ENCODE data around the gene TMEM184B. TPM values are rescaled to one million over a fixed set of nuclear protein-coding genes. Genes with fewer than 3 reads are reported as not detected.

TMEM184B gene
- total RNA-seq, 1 experiment from 2014 or later, result 54.2 TPM

DNA sequence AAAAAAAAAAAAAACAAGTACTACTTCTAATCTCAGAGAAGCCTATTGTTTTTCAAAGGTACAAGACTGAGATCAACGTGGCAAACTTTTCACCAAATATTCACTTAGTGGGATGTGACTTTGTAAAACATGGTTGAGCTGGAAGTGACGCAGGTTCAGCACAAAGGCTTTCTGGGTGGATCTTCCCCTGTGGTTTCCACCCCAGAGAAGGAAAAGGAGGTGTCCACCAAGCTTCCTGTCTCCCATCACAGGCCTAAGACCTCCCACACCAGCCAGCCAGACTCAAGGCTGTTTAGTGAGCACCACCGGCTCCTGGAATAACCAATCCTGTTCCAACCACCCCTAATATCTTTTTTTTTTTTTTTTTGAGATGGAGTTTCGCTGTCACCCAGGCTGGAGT lies 5.7 kb downstream of the TMEM184B start:
- TF ChIP-seq, protein P1, sequence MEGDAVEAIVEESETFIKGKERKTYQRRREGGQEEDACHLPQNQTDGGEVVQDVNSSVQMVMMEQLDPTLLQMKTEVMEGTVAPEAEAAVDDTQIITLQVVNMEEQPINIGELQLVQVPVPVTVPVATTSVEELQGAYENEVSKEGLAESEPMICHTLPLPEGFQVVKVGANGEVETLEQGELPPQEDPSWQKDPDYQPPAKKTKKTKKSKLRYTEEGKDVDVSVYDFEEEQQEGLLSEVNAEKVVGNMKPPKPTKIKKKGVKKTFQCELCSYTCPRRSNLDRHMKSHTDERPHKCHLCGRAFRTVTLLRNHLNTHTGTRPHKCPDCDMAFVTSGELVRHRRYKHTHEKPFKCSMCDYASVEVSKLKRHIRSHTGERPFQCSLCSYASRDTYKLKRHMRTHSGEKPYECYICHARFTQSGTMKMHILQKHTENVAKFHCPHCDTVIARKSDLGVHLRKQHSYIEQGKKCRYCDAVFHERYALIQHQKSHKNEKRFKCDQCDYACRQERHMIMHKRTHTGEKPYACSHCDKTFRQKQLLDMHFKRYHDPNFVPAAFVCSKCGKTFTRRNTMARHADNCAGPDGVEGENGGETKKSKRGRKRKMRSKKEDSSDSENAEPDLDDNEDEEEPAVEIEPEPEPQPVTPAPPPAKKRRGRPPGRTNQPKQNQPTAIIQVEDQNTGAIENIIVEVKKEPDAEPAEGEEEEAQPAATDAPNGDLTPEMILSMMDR (IDR thresholded peaks at IDR 0.05), result no peak
- TF ChIP-seq SIN3A (IDR thresholded peaks at IDR 0.05; ENCODE audit: borderline replicate concordance, insufficient read depth, low read depth, low read length) (no peak), TCF7L2 (IDR thresholded peaks at IDR 0.05; ENCODE audit: low read depth, low read length) (no peak), POLR2AphosphoS5 (IDR thresholded peaks at IDR 0.05; ENCODE audit: low read depth, low read length) (no peak), REST (IDR thresholded peaks at IDR 0.05; ENCODE audit: insufficient read depth in 1 of 2, low read depth in 2 of 2, low read length in 1 of 2) (no peak)
- H3K4me3 ChIP-seq (ENCODE audit: low read depth in 2 of 2, low read length in 2 of 2), result no peak overlapping the region
- peaks cover 1% of the 10 kb centered on the region; the same call in 1 of the 2 replicates for H3K36me3 ChIP-seq (ENCODE audit: control insufficient read depth, insufficient read depth, low read length)
- in situ Hi-C loops (cut with HindIII; ENCODE audit: low pct_unique_long_range_greater_than_20kb, low sequenced_read_pairs), result no loop called here
- H3K4me1 ChIP-seq (ENCODE audit: control insufficient read depth, insufficient read depth, low read length), result peaks cover 7% of the 10 kb centered on the region
- no peak for ATAC-seq
- no peak overlapping the region for H3K27ac ChIP-seq (ENCODE audit: low read length)
- H3K9me3 ChIP-seq (ENCODE audit: control insufficient read depth, insufficient read depth, low read depth, low read length), result no peaks in the 10 kb centered on the region
- no TSS peak for BruUV-seq (replicated peaks)
- ChIA-PET CTCF (interaction anchor here (0.6 to 0.7 kb wide), 2 partner anchors 97 to 660 kb away, joined by 3 to 6 read pairs; no protein-coding TSS in a partner anchor), POLR2A (interaction anchor here (0.6 kb wide), 1 partner anchor 10 kb away, joined by 6 read pairs; no protein-coding TSS in a partner anchor)
- no peak for DNase-seq (ENCODE audit: low read depth, low spot score)
- intact Hi-C loops (cut with micrococcal nuclease; ENCODE audit: unreplicated experiment), result no loop called here
- no peaks in the 10 kb centered on the region for H3K27me3 ChIP-seq (ENCODE audit: control insufficient read depth, insufficient read depth, low read length)

- in situ Hi-C loops (cut with HindIII; ENCODE audit: low pct_unique_long_range_greater_than_20kb, low sequenced_read_pairs), result no loop called here
- H3K27me3 ChIP-seq (ENCODE audit: control insufficient read depth, insufficient read depth, low read length), result no peaks in the 10 kb centered on the region
- no TSS peak for BruUV-seq (replicated peaks)
- H3K36me3 ChIP-seq (ENCODE audit: control insufficient read depth, insufficient read depth, low read length), result no peaks in the 10 kb centered on the region
- no peak overlapping the region for H3K27ac ChIP-seq (ENCODE audit: low read length)
- no peak for TF ChIP-seq TCF7L2 (IDR thresholded peaks at IDR 0.05; ENCODE audit: low read depth, low read length)
- no peak overlapping the region for H3K4me3 ChIP-seq (ENCODE audit: low read depth in 2 of 2, low read length in 2 of 2)
- no peak for ATAC-seq
- intact Hi-C loops (cut with micrococcal nuclease; ENCODE audit: unreplicated experiment), result no loop called here
- no peaks in the 10 kb centered on the region; the same call in 1 of the 2 replicates for H3K4me1 ChIP-seq (ENCODE audit: control insufficient read depth, insufficient read depth, low read length)
- POLR2A ChIA-PET, result no interaction called here
- H3K9me3 ChIP-seq (ENCODE audit: control insufficient read depth, insufficient read depth, low read depth, low read length), result no peaks in the 10 kb centered on the region
- CTCF ChIA-PET, result no interaction called here
- no peak for DNase-seq (ENCODE audit: low read depth, low spot score)
Measured at GRCh38 chr22:38266120-38266519, 6.7 kb downstream of the TMEM184B start.

DNA sequence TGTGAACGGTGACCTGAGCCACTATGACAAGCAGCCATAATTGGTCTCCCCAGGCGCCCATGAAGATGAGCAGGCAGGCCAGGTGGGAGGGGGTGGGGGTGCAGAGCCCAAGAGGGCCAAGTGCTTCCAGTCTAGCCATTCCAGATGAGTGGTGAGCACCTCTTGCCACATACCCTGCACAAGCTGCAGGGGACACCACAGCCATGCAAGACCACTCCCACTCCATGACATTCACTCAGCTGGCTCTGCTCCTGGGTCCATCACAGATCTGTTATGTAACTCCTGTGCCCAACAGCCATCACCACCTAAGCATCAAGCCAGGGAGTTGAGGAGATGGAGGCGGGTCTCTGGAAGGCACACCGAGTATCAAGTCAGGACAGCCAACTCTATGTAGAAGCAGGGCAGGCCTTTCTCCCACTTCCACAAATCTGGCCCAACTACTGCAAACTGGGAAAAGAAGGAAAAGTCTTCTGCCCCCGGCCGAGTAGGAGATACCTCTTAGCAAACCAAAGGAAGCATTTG lies 8.4 kb downstream of the TMEM184B start:
- no peaks in the 10 kb centered on the region for H3K9me3 ChIP-seq (ENCODE audit: control insufficient read depth, insufficient read depth, low read depth, low read length)
- H3K27me3 ChIP-seq (ENCODE audit: control insufficient read depth, insufficient read depth, low read length), result no peaks in the 10 kb centered on the region
- ATAC-seq, result no peak
- no TSS peak for BruUV-seq (replicated peaks)
- TF ChIP-seq POLR2AphosphoS5 (IDR thresholded peaks at IDR 0.05; ENCODE audit: low read depth, low read length), result no peak
- TF ChIP-seq, protein P1 (IDR thresholded peaks at IDR 0.05), result no peak
- no peak for TF ChIP-seq REST (IDR thresholded peaks at IDR 0.05; ENCODE audit: insufficient read depth in 1 of 2, low read depth in 2 of 2, low read length in 1 of 2)
- no peak for TF ChIP-seq TCF7L2 (IDR thresholded peaks at IDR 0.05; ENCODE audit: low read depth, low read length)
- TF ChIP-seq SIN3A (IDR thresholded peaks at IDR 0.05; ENCODE audit: borderline replicate concordance, insufficient read depth, low read depth, low read length), result no peak
- ChIA-PET POLR2A (no interaction called here), CTCF (no interaction called here)
- intact Hi-C loops (cut with micrococcal nuclease; ENCODE audit: unreplicated experiment), result no loop called here
- H3K4me3 ChIP-seq (ENCODE audit: low read depth in 2 of 2, low read length in 2 of 2), result no peak overlapping the region
- no peak overlapping the region for H3K27ac ChIP-seq (ENCODE audit: low read length)
- in situ Hi-C loops (cut with HindIII; ENCODE audit: low pct_unique_long_range_greater_than_20kb, low sequenced_read_pairs), result no loop called here
- DNase-seq (ENCODE audit: low read depth, low spot score), result no peak
- H3K4me1 ChIP-seq (ENCODE audit: control insufficient read depth, insufficient read depth, low read length), result no peaks in the 10 kb centered on the region
- no peaks in the 10 kb centered on the region for H3K36me3 ChIP-seq (ENCODE audit: control insufficient read depth, insufficient read depth, low read length)

Measured in Panc1 (cell line).